Cardiac atrium fibroblast (primary cell): ENCODE measurements around the gene ZNF892. TPM values are rescaled to one million over a fixed set of nuclear protein-coding genes. Genes with fewer than 3 reads are reported as not detected.

Experiments used
- total RNA-seq: library from RNA; depleted of rRNA; stranded (reverse); fragments of >200 nt; gene quantifications from 2 replicates; pipeline ENCODE4 v1.2.3, GENCODE V29; 2015

ZNF892 gene
- 0.18 and 1.5 TPM in 2 replicates for total RNA-seq

GRCh38 chr2:95207111-95207961 lies at the start of gene ZNF892:
Gene ZNF892 (plus strand): TSS chr2:95207521. CDS start chr2:95207816, 295 bp downstream.

GRCh38 chr2:95159690-95160449 lies 47.5 kb upstream of the ZNF892 start, which contains the start of gene ZNF514:
Gene ZNF514 (minus strand): TSS chr2:95159848. CDS start chr2:95153253, 6,595 bp downstream.

GRCh38 chr2:95165371-95166064 lies 41.8 kb upstream of the ZNF892 start, which contains the start of gene ZNF2:
Gene ZNF2 (plus strand): TSS chr2:95165809. CDS start chr2:95176227, 10,418 bp downstream.

Other genes with a start within 250 kb of the ZNF892 start
- not detected in 2 replicates for gene MAL, start 181.8 kb upstream of the ZNF892 start, total RNA-seq
- gene MRPS5, start 85.7 kb upstream of the ZNF892 start, total RNA-seq = 36.5 and 39.2 TPM in 2 replicates
- gene ZNF514, start 47.7 kb upstream of the ZNF892 start, total RNA-seq = 5.3 and 6.9 TPM in 2 replicates
- 3.2 and 5.7 TPM in 2 replicates for gene ZNF2, start 41.7 kb upstream of the ZNF892 start, total RNA-seq
- under 0.01 TPM in 1 of 2 replicates, not detected in the other for gene PROM2, start 66.9 kb downstream of the ZNF892 start, total RNA-seq
- gene KCNIP3, start 89.8 kb downstream of the ZNF892 start, total RNA-seq = 4.4 and 10.3 TPM in 2 replicates
- gene FAHD2A, start 195.2 kb downstream of the ZNF892 start, total RNA-seq = 16.6 and 18.8 TPM in 2 replicates